Measurements from ENCODE around the gene MGAT4A.

Gene MGAT4A

DNA sequence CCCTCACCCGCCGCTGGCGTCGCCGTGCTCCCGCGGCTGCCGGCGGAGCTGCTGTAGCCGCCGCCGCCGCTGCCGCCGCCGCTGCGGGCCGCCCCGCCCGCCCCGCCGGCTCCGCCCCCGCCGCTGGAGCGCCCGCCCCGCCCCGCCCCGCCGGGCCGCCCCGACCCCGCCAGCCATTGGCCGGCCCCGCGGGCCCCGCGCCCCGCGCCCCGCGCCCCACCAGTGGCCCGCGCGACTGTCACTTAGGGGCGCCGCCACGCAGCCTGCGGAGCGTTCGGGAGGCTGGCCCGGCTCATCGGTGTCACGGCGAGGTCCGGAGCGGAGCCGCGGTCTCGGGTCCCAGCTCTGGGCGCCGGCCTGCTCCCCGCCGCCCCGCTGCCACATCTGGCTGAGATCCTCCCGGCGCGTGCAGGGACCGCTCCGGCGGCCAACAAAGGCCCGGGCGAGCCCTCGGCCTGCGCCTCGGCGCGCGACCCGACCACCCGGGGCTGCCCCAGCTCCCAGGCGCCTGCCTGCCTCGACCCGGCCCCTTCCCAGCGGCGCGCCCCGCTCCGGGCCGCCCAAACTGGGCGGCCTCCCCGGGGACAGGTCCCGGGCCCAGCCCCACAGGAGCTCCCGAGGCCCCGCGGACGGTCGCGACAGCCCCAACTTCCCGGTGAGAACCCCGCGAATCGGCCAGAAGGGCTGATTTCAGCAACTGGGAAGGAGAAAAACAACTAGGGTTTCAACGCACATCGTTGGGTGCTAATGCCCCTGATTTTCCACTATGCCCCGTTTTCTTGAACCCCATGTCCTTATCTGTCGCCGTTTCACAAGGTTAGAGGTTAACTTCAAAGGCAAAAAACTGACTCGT lies at the start of gene MGAT4A:
Gene MGAT4A (minus strand): TSS at position 92 of the 853 bp plus-strand sequence. CDS start 4,800 bp downstream, outside the sequence.
- peak; percentile 47 for DNase-seq
- TF ChIP-seq, protein P1, sequence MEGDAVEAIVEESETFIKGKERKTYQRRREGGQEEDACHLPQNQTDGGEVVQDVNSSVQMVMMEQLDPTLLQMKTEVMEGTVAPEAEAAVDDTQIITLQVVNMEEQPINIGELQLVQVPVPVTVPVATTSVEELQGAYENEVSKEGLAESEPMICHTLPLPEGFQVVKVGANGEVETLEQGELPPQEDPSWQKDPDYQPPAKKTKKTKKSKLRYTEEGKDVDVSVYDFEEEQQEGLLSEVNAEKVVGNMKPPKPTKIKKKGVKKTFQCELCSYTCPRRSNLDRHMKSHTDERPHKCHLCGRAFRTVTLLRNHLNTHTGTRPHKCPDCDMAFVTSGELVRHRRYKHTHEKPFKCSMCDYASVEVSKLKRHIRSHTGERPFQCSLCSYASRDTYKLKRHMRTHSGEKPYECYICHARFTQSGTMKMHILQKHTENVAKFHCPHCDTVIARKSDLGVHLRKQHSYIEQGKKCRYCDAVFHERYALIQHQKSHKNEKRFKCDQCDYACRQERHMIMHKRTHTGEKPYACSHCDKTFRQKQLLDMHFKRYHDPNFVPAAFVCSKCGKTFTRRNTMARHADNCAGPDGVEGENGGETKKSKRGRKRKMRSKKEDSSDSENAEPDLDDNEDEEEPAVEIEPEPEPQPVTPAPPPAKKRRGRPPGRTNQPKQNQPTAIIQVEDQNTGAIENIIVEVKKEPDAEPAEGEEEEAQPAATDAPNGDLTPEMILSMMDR (IDR thresholded peaks at IDR 0.05; ENCODE audit: low read depth, low read length), result no peak
- Histone ChIP-seq H3K9me3 (ENCODE audit: severe bottlenecking) (no peaks in the 10 kb centered on the region), H3K36me3 (no peaks in the 10 kb centered on the region), H3K27ac (peak within 1 kb of the TSS; percentile 46; the same call in 1 of the 2 replicates), H3K27me3 (ENCODE audit: insufficient read depth, low read depth, severe bottlenecking) (no peaks in the 10 kb centered on the region), H3K4me3 (ENCODE audit: low read depth, low read length) (peak within 1 kb of the TSS; percentile 69)

DNA sequence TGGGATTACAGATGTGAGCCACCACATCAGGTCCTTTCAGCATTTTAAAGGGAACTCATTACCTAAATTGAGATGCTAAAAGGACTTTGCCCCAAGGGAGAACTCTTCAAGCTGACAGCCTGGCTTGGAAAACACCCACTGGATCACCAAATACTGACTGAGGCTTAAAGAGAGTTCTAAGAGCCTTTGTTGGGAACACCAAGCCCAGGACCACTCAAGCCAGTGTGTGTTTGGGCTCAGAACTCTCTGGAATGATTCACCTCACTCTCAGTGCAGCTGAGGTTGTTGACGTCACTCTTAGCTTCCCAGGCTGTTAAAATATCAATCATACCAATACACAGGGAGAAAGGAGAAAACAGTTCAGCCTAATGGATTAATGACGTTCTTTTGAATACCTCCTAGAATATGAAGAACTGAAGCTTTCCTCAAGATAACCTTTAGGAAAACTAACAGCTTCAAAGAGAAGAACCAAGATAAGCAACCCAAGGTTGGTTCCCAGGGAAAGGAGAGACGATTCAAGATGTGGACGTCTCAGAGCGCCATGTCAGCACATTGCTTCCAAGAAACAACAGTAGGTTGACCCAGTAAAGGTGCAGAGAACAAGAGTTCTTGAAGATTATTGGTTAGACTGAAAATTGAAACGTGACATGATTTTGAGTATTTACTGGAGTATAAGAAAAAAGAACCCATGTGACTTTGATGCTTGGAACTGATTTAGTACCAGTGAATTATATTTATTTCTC lies 48.0 kb upstream of the MGAT4A start:
- TF ChIP-seq, protein P1 (IDR thresholded peaks at IDR 0.05; ENCODE audit: low read depth, low read length), result no peak
- Histone ChIP-seq H3K4me3 (ENCODE audit: low read depth, low read length) (no peak overlapping the region), H3K36me3 (no peaks in the 10 kb centered on the region), H3K27me3 (ENCODE audit: insufficient read depth, low read depth, severe bottlenecking) (no peaks in the 10 kb centered on the region), H3K27ac (no peak overlapping the region), H3K9me3 (ENCODE audit: severe bottlenecking) (no peaks in the 10 kb centered on the region)
- no peak for DNase-seq

DNA sequence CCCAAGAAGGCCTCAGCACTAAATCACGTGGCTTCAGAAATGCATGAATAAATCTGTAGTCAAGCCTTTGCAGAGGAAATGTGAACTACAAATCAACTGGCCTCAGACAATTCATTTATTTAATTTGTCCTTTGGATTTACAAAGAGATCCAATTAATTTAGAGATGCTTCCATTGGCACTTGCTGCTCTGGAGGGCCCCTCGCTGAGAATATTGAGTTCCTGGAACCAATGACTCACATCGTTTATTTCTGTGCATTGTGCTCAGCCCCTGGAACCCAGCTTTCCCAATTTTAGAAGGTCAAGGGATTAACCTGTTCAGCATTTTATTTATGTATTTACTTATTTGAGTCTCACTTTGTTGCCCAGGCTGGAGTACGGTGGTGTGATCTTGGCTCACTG lies 47.2 kb upstream of the MGAT4A start:
- no peaks in the 10 kb centered on the region for H3K9me3 ChIP-seq (ENCODE audit: severe bottlenecking)

DNA sequence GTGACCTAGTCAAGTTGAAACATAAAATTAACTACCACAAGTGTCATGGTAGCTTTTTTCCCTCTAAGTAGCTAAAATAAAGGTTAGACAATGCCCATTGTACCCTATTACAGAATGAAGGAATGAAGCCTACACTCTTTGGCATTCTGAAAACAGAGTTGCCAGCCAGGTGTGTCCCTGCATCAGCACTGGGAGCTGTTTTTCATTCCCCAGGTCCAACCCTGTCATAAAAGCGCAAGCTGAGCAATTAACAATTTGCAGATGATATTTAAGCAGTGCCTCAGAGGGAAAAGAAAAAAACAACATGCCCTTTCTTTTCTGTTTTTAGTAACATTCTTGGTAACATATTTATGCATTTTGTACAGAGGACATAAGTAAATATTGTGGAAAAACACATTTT lies 46.8 kb upstream of the MGAT4A start:
- Histone ChIP-seq H3K27ac (no peak overlapping the region), H3K36me3 (no peaks in the 10 kb centered on the region)
- TF ChIP-seq, protein P1 (IDR thresholded peaks at IDR 0.05; ENCODE audit: low read depth, low read length), result no peak

More for the DNA sequence above, 47.2 kb upstream of the MGAT4A start:
- Histone ChIP-seq H3K27ac (no peak overlapping the region), H3K27me3 (ENCODE audit: insufficient read depth, low read depth, severe bottlenecking) (no peaks in the 10 kb centered on the region), H3K4me3 (ENCODE audit: low read depth, low read length) (no peak overlapping the region), H3K36me3 (no peaks in the 10 kb centered on the region)
- TF ChIP-seq, protein P1 (IDR thresholded peaks at IDR 0.05; ENCODE audit: low read depth, low read length), result no peak
- no peak for DNase-seq

DNA sequence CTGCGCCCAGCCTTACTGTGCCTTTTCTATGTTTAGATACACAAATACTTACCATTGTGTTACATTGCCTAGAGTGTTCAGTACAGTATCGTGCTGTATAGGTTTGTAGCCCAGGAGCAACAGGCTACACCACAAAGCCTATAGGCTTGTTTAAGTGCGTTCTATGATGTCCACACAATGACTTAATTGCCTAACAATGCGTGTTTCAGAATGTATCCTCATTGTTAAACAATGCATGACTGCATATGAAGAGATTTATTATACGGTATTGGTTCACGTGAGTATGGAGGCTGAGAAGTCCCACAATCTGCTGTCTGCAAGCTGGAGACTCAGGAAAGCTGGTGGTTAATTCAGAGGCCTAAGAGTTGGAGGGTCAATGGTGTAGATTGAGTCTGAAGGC lies 46.1 kb upstream of the MGAT4A start:
- Histone ChIP-seq H3K27ac (no peak overlapping the region), H3K36me3 (no peaks in the 10 kb centered on the region), H3K4me3 (ENCODE audit: low read depth, low read length) (no peak overlapping the region), H3K9me3 (ENCODE audit: severe bottlenecking) (no peaks in the 10 kb centered on the region), H3K27me3 (ENCODE audit: insufficient read depth, low read depth, severe bottlenecking) (no peaks in the 10 kb centered on the region)
- TF ChIP-seq, protein P1 (IDR thresholded peaks at IDR 0.05; ENCODE audit: low read depth, low read length), result no peak
- no peak for DNase-seq

More for the DNA sequence above, 46.8 kb upstream of the MGAT4A start:
- Histone ChIP-seq H3K27me3 (ENCODE audit: insufficient read depth, low read depth, severe bottlenecking) (no peaks in the 10 kb centered on the region), H3K4me3 (ENCODE audit: low read depth, low read length) (no peak overlapping the region), H3K9me3 (ENCODE audit: severe bottlenecking) (no peaks in the 10 kb centered on the region)
- DNase-seq, result no peak
